Brain pericyte (primary cell): ENCODE measurements around the gene NR3C1.

ENCODE experiments used
- DNase-seq: peaks from one replicate; pipeline ENCODE4 v3.0.0-alpha.2; 2012; ENCODE audit warnings: low read depth, low spot score

Gene NR3C1

GRCh38 chr5:143403593-143404415 is at the start of gene NR3C1:
NR3C1 (minus strand) TSS chr5:143403686; CDS start chr5:143400839, 2,847 bp downstream.
- no peak for DNase-seq

GRCh38 chr5:143449772-143450171 is 46.3 kb upstream of the NR3C1 start:
- DNase-seq, result no peak

- no peak for DNase-seq
Measured at GRCh38 chr5:143448518-143448917, 45.0 kb upstream of the NR3C1 start.

GRCh38 chr5:143447983-143448382 is 44.5 kb upstream of the NR3C1 start:
- no peak for DNase-seq

- no peak for DNase-seq
Measured at GRCh38 chr5:143446535-143447226, 43.2 kb upstream of the NR3C1 start.

- no peak for DNase-seq
Measured at GRCh38 chr5:143445776-143446175, 42.3 kb upstream of the NR3C1 start.

- DNase-seq, result no peak
Measured at GRCh38 chr5:143443330-143443729, 39.8 kb upstream of the NR3C1 start.

- DNase-seq, result no peak
Measured at GRCh38 chr5:143442385-143442784, 38.9 kb upstream of the NR3C1 start.

GRCh38 chr5:143440448-143441115 is 37.1 kb upstream of the NR3C1 start:
- DNase-seq, result no peak

- no peak for DNase-seq
Measured at GRCh38 chr5:143437666-143438273, 34.3 kb upstream of the NR3C1 start.

- DNase-seq, result no peak
Measured at GRCh38 chr5:143436871-143437270, 33.4 kb upstream of the NR3C1 start.

GRCh38 chr5:143435210-143435657 is 31.7 kb upstream of the NR3C1 start:
- DNase-seq, result no peak

- no peak for DNase-seq
Measured at GRCh38 chr5:143434261-143435209, 31.0 kb upstream of the NR3C1 start.

- no peak for DNase-seq
Measured at GRCh38 chr5:143433670-143434069, 30.2 kb upstream of the NR3C1 start.

- no peak for DNase-seq
Measured at GRCh38 chr5:143432658-143433239, 29.3 kb upstream of the NR3C1 start.

GRCh38 chr5:143431789-143432188 is 28.3 kb upstream of the NR3C1 start:
- DNase-seq, result no peak

GRCh38 chr5:143428738-143429420 is 25.4 kb upstream of the NR3C1 start:
- no peak for DNase-seq

GRCh38 chr5:143428155-143428554 is 24.7 kb upstream of the NR3C1 start:
- DNase-seq, result no peak

- DNase-seq, result no peak
Measured at GRCh38 chr5:143427122-143427735, 23.7 kb upstream of the NR3C1 start.
